ENCODE data around the gene GADD45G.

DNA sequence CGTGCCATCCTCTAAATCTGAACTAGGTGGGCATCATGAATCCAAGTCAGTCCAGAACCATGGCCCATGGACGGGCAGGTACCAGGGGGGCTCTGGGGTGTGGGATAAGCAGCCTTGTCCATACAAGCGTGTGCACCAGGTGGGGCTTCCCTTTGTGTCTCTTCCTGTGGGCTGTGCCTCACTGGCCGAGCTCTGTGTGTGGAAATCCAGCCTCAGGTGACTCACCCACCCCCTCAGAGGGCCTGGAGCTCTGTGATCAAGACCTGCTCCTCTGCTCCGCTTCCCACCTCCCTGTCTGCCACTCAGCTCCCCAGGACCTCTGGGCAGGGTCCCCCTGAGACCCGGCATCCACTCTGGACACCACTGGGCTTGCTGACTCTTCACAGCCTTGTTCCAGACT, 33.0 kb downstream of the GADD45G start:
- TF ChIP-seq, protein P1, sequence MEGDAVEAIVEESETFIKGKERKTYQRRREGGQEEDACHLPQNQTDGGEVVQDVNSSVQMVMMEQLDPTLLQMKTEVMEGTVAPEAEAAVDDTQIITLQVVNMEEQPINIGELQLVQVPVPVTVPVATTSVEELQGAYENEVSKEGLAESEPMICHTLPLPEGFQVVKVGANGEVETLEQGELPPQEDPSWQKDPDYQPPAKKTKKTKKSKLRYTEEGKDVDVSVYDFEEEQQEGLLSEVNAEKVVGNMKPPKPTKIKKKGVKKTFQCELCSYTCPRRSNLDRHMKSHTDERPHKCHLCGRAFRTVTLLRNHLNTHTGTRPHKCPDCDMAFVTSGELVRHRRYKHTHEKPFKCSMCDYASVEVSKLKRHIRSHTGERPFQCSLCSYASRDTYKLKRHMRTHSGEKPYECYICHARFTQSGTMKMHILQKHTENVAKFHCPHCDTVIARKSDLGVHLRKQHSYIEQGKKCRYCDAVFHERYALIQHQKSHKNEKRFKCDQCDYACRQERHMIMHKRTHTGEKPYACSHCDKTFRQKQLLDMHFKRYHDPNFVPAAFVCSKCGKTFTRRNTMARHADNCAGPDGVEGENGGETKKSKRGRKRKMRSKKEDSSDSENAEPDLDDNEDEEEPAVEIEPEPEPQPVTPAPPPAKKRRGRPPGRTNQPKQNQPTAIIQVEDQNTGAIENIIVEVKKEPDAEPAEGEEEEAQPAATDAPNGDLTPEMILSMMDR (IDR thresholded peaks at IDR 0.05), result no peak
- no peak for TF ChIP-seq POLR2A (IDR thresholded peaks at IDR 0.05)

Data from thyroid gland (tissue), 4 donors.